BLaER1 treated with 17β-estradiol and CSF1 and Interleukin-3, amounts not matched to agents 10 nM and 100 nM (cell line): Measurements from ENCODE around the gene KITLG.
"Not testable (repeated sequence)": the region's sequence is repeated elsewhere in the genome, so short reads cannot be mapped to it uniquely, and the experiment has no call there.

ENCODE experiments used
- H3K27ac ChIP-seq, 11 experiments: shearing (Covaris generic); formaldehyde crosslinking; 2 replicates each; pipeline ENCODE4 v1.8.1; 2022
- H3K27me3 ChIP-seq, 11 experiments: shearing (Covaris generic); formaldehyde crosslinking; 2 replicates each; pipeline ENCODE4 v1.8.1; 2022
- H3K36me3 ChIP-seq, 11 experiments: shearing (Covaris generic); formaldehyde crosslinking; 2 replicates each; pipeline ENCODE4 v1.8.1; 2022
- H3K4me1 ChIP-seq, 10 experiments: shearing (Covaris generic); formaldehyde crosslinking; 2 replicates each; pipeline ENCODE4 v1.8.1; 2022
- H3K4me2 ChIP-seq, 11 experiments: shearing (Covaris generic); formaldehyde crosslinking; 2 replicates each; pipeline ENCODE4 v1.8.1; 2022
- H3K4me3 ChIP-seq, 10 experiments: shearing (Covaris generic); formaldehyde crosslinking; 2 replicates each; pipeline ENCODE4 v1.8.1; 2022
- H3K9ac ChIP-seq, 11 experiments: shearing (Covaris generic); formaldehyde crosslinking; 2 replicates each; pipeline ENCODE4 v1.8.1; 2022
- H3K9me3 ChIP-seq, 11 experiments: shearing (Covaris generic); formaldehyde crosslinking; replicated peaks in 1 of 11; 2 replicates each; pipeline ENCODE4 v1.8.1; 2022
- H4K20me1 ChIP-seq, 11 experiments: shearing (Covaris generic); formaldehyde crosslinking; 2 replicates each; pipeline ENCODE4 v1.8.1; 2022
- Cebpa-rat ChIP-seq, 11 experiments: shearing (Covaris generic); IDR thresholded peaks; 2 replicates each; pipeline ENCODE4 v1.8.1; 2022

The KITLG gene

DNA sequence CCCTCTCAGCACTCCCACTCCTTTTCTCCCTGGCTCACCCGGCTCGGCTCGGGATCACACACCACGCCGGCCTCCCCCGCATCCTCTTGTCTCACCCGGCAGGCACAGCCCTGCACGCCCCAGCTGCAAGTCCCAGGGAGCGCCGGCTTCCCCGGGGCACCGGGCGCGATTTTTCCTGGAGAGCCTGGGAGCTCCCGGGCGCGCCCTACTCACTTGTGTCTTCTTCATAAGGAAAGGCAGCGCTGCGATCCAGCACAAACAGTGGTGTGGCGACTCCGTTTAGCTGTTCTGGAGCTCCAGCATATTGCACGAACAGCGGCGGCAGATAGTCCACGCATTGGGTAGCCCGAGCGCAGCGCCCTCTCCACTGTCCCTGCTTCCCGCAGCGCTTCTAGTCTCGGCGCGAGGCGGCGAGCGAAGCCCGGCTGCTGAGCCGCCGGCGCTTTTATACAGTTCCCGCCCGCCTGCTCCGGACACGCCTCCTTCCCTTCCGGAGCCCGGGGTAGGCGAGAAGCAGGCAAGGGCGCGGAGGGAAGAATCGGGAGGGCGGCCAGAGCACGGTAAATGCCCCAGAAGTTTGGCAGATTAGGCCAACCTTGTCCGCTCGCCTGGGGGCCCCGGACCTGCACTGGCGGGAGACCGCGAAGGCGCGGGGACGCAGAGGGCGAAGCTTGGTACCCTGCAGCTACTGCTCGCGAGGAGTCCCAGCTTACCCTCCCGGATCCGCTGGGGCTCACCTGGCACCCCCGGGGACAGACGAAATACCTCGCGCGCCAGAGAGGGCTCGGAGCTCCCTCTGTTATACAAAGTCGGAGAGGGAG is at the start of gene KITLG:
KITLG (minus strand) TSS at position 421 of the 821 bp plus-strand sequence; CDS start at position 228, 193 bp downstream.
- no peak within 1 kb of the TSS for H3K4me3 ChIP-seq
- TF ChIP-seq Cebpa-rat (IDR thresholded peaks at IDR 0.05): no peak

DNA sequence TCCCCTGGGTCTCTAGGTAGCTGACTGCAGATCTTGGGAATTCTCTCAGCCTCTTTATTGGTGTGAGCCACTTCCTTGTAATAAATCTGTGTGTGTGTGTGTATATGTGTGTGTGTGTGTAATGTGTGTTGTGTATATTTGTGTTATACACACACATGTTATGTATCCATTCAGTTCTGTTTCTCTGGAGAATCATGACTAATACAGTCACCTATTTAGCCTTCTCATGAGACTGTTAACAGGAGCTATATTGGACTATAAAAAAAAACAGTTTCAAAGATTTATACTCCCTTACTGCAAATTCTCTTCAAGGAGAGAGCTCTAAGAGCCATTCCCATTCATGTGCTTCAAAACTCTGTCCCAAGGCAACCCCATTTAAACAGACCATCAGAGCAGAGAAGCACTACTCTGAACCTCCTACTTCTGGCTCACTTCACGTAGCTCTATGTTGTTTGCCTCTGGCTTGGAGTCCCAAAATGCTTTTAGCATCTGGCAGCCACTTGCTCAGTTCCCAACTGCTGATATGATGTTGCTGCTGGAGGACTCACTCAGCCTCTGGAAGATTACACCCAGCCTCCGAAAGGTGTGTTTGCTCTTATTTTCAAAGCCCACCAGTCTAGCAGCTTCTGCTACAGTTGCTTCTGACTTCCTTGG is 48.7 kb upstream of the KITLG start:
- TF ChIP-seq Cebpa-rat (IDR thresholded peaks at IDR 0.05): no peak
- Histone ChIP-seq H3K4me3 (no peak overlapping the region), H3K9me3 (no peaks in the 10 kb centered on the region), H3K36me3 (no peaks in the 10 kb centered on the region), H3K4me2 (no peak overlapping the region), H3K4me1 (0 out of 20 replicates have a peak, but pooled peaks cover 0 to 5% (median 0%) of the 10 kb centered on the region in 10 experiments), H4K20me1 (no peaks in the 10 kb centered on the region), H3K9ac (no peak overlapping the region), H3K27ac (no peak overlapping the region), H3K27me3 (no peaks in the 10 kb centered on the region)

More for the DNA sequence above, at the start of gene KITLG:
- Histone ChIP-seq H3K4me2 (no peak within 1 kb of the TSS), H3K9me3 (peaks cover 14 to 22% (median 17%) of the 10 kb centered on the region in 11 experiments; a peak in 21 of 22 replicates), H3K9ac (no peak within 1 kb of the TSS), H3K27ac (no peak within 1 kb of the TSS), H3K27me3 (no peaks in the 10 kb centered on the region), H4K20me1 (no peaks in the 10 kb centered on the region), H3K4me1 (no peaks in the 10 kb centered on the region), H3K36me3 (no peaks in the 10 kb centered on the region)

DNA sequence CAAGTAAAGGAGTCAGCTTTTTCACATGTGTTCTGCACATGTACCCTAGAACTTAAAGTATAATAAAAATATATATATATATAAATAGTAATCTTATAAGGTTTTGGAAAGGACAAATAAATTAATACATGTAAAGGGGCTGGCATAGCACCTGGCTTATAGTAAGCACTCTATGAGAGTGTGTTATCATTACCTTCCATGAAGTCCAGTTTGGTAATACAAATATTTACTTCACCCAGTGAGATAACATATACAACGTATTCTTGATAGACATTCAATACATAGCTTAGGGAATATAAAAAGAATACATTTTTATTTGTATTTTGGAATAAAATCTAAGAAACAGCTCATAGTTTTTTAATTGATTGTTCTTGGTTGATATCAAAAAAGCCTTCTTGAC is 47.8 kb upstream of the KITLG start:
- not testable (repeated sequence) for H3K9me3 ChIP-seq, H3K36me3 ChIP-seq, H3K9ac ChIP-seq, H3K4me2 ChIP-seq, H3K27ac ChIP-seq, H3K4me1 ChIP-seq, H4K20me1 ChIP-seq, H3K27me3 ChIP-seq, H3K4me3 ChIP-seq

GRCh38 chr12:88627501-88627900 is 47.2 kb upstream of the KITLG start:
- no peaks in the 10 kb centered on the region for H4K20me1 ChIP-seq
- H3K27me3 ChIP-seq: no peaks in the 10 kb centered on the region
- no peak overlapping the region for H3K4me3 ChIP-seq
- 0 out of 20 replicates have a peak, but pooled peaks cover 0 to 5% (median 0%) of the 10 kb centered on the region in 10 experiments for H3K4me1 ChIP-seq
- TF ChIP-seq Cebpa-rat (IDR thresholded peaks at IDR 0.05): 0 out of 22 replicates have a peak, but pooled peaks of 1 of the 11 experiments have one; percentile 12
- no peak overlapping the region for H3K27ac ChIP-seq
- H3K9ac ChIP-seq: no peak overlapping the region
- H3K36me3 ChIP-seq: no peaks in the 10 kb centered on the region
- H3K9me3 ChIP-seq: no peaks in the 10 kb centered on the region
- H3K4me2 ChIP-seq: no peak overlapping the region

GRCh38 chr12:88625356-88625755 is 45.1 kb upstream of the KITLG start:
- Histone ChIP-seq H4K20me1 (no peaks in the 10 kb centered on the region), H3K4me3 (no peak overlapping the region), H3K9ac (no peak overlapping the region), H3K4me1 (0 out of 20 replicates have a peak, but pooled peaks cover 0 to 5% (median 0%) of the 10 kb centered on the region in 10 experiments), H3K27ac (no peak overlapping the region), H3K4me2 (no peak overlapping the region), H3K36me3 (no peaks in the 10 kb centered on the region), H3K9me3 (peaks cover 0 to 6% (median 0%) of the 10 kb centered on the region in 11 experiments; a peak in 2 of 22 replicates), H3K27me3 (no peaks in the 10 kb centered on the region)
- TF ChIP-seq Cebpa-rat (IDR thresholded peaks at IDR 0.05): no peak

- 0 out of 20 replicates have a peak, but pooled peaks cover 0 to 5% (median 0%) of the 10 kb centered on the region in 10 experiments for H3K4me1 ChIP-seq
- H3K36me3 ChIP-seq: no peaks in the 10 kb centered on the region
- no peak overlapping the region for H3K4me2 ChIP-seq
- no peak overlapping the region for H3K4me3 ChIP-seq
- H3K27ac ChIP-seq: no peak overlapping the region
- H4K20me1 ChIP-seq: no peaks in the 10 kb centered on the region
- peaks cover 0 to 6% (median 0%) of the 10 kb centered on the region in 11 experiments; a peak in 2 of 22 replicates for H3K9me3 ChIP-seq
- TF ChIP-seq Cebpa-rat (IDR thresholded peaks at IDR 0.05): no peak
- no peak overlapping the region for H3K9ac ChIP-seq
- no peaks in the 10 kb centered on the region for H3K27me3 ChIP-seq
Measured at GRCh38 chr12:88624911-88625310, 44.6 kb upstream of the KITLG start.

GRCh38 chr12:88623777-88624548 is 43.7 kb upstream of the KITLG start:
- Histone ChIP-seq H3K4me2 (no peak overlapping the region), H3K4me3 (no peak overlapping the region), H3K9ac (no peak overlapping the region), H3K27me3 (no peaks in the 10 kb centered on the region), H3K4me1 (0 out of 20 replicates have a peak, but pooled peaks cover 0 to 5% (median 0%) of the 10 kb centered on the region in 10 experiments), H3K9me3 (peaks cover 0 to 6% (median 0%) of the 10 kb centered on the region in 11 experiments; a peak in 2 of 22 replicates), H3K36me3 (no peaks in the 10 kb centered on the region), H4K20me1 (no peaks in the 10 kb centered on the region), H3K27ac (no peak overlapping the region)
- no peak for TF ChIP-seq Cebpa-rat (IDR thresholded peaks at IDR 0.05)

- Histone ChIP-seq H3K9me3 (peaks cover 0 to 6% (median 0%) of the 10 kb centered on the region in 11 experiments; a peak in 2 of 22 replicates), H3K4me1 (no peaks in the 10 kb centered on the region), H3K4me3 (no peak overlapping the region), H3K4me2 (no peak overlapping the region), H4K20me1 (no peaks in the 10 kb centered on the region), H3K27ac (no peak overlapping the region), H3K36me3 (no peaks in the 10 kb centered on the region), H3K9ac (no peak overlapping the region), H3K27me3 (no peaks in the 10 kb centered on the region)
- TF ChIP-seq Cebpa-rat (IDR thresholded peaks at IDR 0.05): no peak
Measured at GRCh38 chr12:88617352-88617751, 37.1 kb upstream of the KITLG start.

DNA sequence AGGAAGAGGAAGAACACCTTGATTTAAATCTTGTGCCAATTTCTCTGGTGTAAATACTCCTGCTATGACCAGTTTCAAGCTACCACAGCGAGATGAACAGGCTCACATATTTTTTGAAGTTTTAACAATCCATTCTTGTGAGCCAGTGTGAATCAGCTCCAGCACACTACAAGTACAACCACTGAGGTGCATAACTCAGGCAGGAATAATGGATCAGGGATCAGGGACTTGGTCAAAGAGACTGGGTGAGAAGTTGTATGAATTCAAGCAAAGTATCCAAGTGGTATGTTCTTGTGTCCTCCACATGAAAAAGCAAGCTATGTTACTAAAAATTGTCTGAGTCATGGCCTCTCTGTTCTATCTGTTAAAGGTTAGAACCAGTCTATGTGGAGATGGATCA is 35.2 kb upstream of the KITLG start:
- Histone ChIP-seq H3K9ac (no peak overlapping the region), H4K20me1 (no peaks in the 10 kb centered on the region), H3K36me3 (no peaks in the 10 kb centered on the region), H3K27me3 (no peaks in the 10 kb centered on the region), H3K4me2 (no peak overlapping the region), H3K4me3 (no peak overlapping the region), H3K9me3 (peaks cover 0 to under 1% (median 0%) of the 10 kb centered on the region in 11 experiments; a peak in 1 of 22 replicates), H3K27ac (no peak overlapping the region), H3K4me1 (no peaks in the 10 kb centered on the region)
- no peak for TF ChIP-seq Cebpa-rat (IDR thresholded peaks at IDR 0.05)
